SK-N-MC (cell line): ENCODE measurements around the gene DCLK3.

Experiments
- EZH2 ChIP-seq: fragments of 200-600 bp; sonication (generic); IDR thresholded peaks from one replicate; pipeline ENCODE4 v1.6.1; 2017; ENCODE audit warnings: antibody characterized with exemption
- POLR2AphosphoS5 ChIP-seq: IDR thresholded peaks from 2 replicates; pipeline ENCODE4 v1.6.1; 2012; ENCODE audit warnings: mild to moderate bottlenecking, low read depth, low read length, borderline replicate concordance

DNA sequence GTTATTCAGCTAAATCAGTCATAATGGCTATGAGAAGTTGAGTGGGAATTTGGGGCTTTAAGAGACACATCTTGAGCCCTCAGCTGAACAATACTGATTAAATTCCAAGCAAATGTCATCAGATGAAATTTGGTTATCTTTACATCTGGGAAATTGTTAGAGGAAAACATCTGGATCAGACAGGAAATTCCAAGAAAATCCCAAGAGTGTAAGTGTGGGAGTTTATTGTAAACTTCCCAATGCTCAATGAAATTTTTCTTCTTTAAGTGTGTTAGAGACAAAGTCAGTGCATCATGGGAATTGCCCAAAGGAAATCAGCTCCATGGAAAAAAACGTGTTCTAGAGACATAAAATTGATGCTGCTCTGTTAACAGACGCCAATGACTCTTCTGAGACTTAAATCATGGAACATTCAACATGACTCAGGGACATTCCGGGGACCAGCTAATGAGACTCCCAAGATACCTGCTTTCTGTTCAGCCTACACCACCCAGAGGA, 19.8 kb upstream of the DCLK3 start:
- no peak for TF ChIP-seq POLR2AphosphoS5
- no peak for TF ChIP-seq EZH2
